ENCODE results near the gene ZNF132. TPM values are rescaled to one million over a fixed set of nuclear protein-coding genes. Genes with fewer than 3 reads are reported as not detected.
A peak's percentile ranks its signal among the peaks of the same experiment; 100 is the strongest.
"Not testable (repeated sequence)": the region's sequence is repeated elsewhere in the genome, so short reads cannot be mapped to it uniquely, and the experiment has no call there.

The ZNF132 gene
- total RNA-seq, 1 donor from 2014 or later, result 3.5 TPM

DNA sequence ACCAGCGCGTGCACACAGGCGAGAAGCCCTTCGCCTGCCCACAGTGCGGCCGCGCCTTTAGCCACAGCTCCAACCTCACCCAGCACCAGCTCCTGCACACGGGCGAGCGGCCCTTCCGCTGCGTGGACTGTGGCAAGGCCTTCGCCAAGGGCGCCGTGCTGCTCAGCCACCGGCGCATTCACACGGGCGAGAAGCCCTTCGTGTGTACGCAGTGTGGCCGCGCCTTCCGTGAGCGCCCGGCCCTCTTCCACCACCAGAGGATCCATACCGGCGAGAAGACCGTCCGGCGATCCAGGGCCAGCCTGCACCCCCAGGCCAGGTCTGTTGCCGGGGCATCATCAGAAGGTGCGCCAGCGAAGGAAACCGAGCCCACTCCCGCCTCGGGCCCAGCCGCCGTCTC lies 31.8 kb upstream of the ZNF132 start:
- Mint-ChIP-seq H3K9me3 (ENCODE audit: low read depth) (no peaks in the 10 kb centered on the region), H3K27me3 (no peaks in the 10 kb centered on the region), H3K4me1 (ENCODE audit: low read depth) (peaks cover 19% of the 10 kb centered on the region), H3K36me3 (ENCODE audit: insufficient read depth) (peaks cover 2% of the 10 kb centered on the region), H3K27ac (no peak overlapping the region), H3K4me3 (ENCODE audit: low read depth) (no peak overlapping the region)
- TF ChIP-seq, protein P1, sequence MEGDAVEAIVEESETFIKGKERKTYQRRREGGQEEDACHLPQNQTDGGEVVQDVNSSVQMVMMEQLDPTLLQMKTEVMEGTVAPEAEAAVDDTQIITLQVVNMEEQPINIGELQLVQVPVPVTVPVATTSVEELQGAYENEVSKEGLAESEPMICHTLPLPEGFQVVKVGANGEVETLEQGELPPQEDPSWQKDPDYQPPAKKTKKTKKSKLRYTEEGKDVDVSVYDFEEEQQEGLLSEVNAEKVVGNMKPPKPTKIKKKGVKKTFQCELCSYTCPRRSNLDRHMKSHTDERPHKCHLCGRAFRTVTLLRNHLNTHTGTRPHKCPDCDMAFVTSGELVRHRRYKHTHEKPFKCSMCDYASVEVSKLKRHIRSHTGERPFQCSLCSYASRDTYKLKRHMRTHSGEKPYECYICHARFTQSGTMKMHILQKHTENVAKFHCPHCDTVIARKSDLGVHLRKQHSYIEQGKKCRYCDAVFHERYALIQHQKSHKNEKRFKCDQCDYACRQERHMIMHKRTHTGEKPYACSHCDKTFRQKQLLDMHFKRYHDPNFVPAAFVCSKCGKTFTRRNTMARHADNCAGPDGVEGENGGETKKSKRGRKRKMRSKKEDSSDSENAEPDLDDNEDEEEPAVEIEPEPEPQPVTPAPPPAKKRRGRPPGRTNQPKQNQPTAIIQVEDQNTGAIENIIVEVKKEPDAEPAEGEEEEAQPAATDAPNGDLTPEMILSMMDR (IDR thresholded peaks at IDR 0.05; ENCODE audit: unreplicated experiment), result no peak
- no peak for DNase-seq (ENCODE audit: low spot score, unreplicated experiment)

DNA sequence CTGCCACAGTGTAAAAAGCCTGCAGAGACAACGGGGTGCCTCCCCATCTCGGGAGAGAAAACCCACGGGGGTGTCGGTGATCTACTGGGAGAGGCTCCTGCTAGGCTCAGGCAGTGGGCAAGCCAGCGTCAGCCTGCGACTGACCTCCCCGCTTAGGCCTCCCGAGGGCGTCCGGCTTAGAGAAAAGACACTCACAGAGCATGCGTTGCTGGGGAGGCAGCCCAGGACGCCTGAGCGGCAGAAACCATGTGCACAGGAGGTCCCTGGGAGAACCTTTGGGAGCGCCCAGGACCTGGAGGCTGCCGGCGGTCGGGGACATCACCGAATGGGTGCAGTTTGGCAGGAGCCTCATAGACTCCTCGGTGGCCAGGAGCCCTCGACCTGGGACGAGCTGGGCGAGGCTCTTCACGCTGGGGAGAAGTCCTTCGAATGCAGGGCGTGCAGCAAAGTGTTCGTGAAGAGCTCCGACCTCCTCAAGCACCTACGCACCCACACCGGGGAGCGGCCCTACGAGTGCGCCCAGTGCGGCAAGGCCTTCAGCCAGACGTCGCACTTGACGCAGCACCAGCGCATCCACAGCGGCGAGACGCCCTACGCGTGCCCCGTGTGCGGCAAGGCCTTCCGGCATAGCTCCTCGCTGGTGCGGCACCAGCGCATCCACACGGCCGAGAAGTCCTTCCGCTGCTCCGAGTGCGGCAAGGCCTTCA lies 31.0 kb upstream of the ZNF132 start:
- not testable (repeated sequence) for H3K4me3 Mint-ChIP-seq (ENCODE audit: low read depth); H3K27ac Mint-ChIP-seq; H3K9me3 Mint-ChIP-seq (ENCODE audit: low read depth); H3K36me3 Mint-ChIP-seq (ENCODE audit: insufficient read depth); H3K27me3 Mint-ChIP-seq; DNase-seq (ENCODE audit: low spot score, unreplicated experiment)
- H3K4me1 Mint-ChIP-seq (ENCODE audit: low read depth), result peaks cover 18% of the 10 kb centered on the region

DNA sequence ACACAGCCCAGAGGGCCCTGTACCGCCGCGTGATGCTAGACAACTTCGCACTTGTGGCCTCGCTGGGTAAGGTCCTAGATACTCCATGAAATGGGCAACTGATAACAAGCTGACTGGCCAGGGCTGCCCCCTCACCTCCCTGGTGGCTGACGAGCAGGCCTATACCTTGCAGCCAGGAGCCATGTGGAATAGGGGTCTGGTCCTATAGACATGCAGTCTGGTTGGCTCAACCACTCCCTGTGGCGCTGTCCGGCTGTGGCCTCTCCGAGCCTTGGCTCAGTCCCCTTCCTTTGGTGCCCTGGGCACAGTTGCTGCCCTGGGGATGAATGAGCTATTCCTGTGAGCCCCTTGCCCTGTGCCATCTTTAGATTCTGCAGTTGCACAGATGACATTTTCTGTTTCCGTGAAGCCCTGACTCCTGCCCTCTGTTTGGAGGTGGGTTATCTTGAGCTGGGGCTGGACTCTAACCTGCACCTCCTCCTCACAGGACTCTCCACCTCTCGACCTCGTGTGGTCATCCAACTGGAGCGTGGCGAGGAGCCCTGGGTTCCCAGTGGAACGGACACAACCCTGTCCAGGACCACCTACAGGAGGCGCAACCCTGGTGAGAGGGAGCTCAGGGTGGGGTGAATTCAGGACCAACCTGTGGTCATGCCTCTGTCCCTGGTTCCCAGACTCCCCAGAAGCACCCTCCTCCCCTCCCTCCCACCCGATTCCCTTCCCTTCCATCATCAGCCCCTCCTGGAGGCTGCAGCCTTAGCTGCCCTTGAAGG lies 29.5 kb upstream of the ZNF132 start:
- Mint-ChIP-seq H3K27ac (no peak overlapping the region), H3K9me3 (ENCODE audit: low read depth) (no peaks in the 10 kb centered on the region), H3K4me1 (ENCODE audit: low read depth) (peaks cover 15% of the 10 kb centered on the region), H3K27me3 (no peaks in the 10 kb centered on the region), H3K36me3 (ENCODE audit: insufficient read depth) (peaks cover 2% of the 10 kb centered on the region), H3K4me3 (ENCODE audit: low read depth) (peak overlapping the region; percentile 78)
- TF ChIP-seq, protein P1 (IDR thresholded peaks at IDR 0.05; ENCODE audit: unreplicated experiment), result no peak
- no peak for DNase-seq (ENCODE audit: low spot score, unreplicated experiment)

DNA sequence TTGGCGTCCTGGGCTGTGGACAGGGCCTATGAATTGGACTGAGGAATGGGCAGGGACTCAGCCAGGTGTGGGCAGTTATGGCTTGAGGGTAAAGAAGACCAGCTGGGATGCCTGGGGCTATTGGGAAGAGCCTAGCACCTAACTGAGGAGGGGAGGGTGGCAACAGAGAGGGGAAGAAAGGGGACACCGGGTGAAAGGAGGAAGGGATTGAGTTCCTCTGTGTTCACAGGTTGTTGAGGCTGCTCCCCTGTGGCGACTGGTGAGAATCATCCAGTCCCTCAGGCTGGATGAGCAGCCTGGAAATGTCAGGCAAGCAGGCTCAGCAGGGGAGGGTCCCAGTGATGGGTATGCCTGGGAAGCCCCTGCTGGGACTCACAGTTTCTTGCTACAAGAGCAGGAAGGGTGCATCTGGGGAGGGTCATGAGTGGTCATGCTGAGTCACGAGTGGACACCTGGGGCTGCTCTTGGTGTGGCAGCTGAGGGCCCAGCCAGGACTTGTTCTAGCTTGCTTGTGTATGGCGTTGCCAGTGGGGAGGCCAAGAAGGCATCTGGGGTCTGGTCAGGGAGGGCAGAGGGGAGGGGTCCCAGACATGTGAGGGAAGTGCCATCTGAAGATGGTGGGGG lies 28.4 kb upstream of the ZNF132 start:
- H3K36me3 Mint-ChIP-seq (ENCODE audit: insufficient read depth), result peaks cover 2% of the 10 kb centered on the region
- TF ChIP-seq, protein P1 (IDR thresholded peaks at IDR 0.05; ENCODE audit: unreplicated experiment), result no peak
- peak overlapping the region; percentile 88 for H3K27ac Mint-ChIP-seq
- peaks cover 15% of the 10 kb centered on the region for H3K4me1 Mint-ChIP-seq (ENCODE audit: low read depth)
- H3K9me3 Mint-ChIP-seq (ENCODE audit: low read depth), result no peaks in the 10 kb centered on the region
- H3K27me3 Mint-ChIP-seq, result no peaks in the 10 kb centered on the region
- peak overlapping the region; percentile 78 for H3K4me3 Mint-ChIP-seq (ENCODE audit: low read depth)
- DNase-seq (ENCODE audit: low spot score, unreplicated experiment), result no peak

DNA sequence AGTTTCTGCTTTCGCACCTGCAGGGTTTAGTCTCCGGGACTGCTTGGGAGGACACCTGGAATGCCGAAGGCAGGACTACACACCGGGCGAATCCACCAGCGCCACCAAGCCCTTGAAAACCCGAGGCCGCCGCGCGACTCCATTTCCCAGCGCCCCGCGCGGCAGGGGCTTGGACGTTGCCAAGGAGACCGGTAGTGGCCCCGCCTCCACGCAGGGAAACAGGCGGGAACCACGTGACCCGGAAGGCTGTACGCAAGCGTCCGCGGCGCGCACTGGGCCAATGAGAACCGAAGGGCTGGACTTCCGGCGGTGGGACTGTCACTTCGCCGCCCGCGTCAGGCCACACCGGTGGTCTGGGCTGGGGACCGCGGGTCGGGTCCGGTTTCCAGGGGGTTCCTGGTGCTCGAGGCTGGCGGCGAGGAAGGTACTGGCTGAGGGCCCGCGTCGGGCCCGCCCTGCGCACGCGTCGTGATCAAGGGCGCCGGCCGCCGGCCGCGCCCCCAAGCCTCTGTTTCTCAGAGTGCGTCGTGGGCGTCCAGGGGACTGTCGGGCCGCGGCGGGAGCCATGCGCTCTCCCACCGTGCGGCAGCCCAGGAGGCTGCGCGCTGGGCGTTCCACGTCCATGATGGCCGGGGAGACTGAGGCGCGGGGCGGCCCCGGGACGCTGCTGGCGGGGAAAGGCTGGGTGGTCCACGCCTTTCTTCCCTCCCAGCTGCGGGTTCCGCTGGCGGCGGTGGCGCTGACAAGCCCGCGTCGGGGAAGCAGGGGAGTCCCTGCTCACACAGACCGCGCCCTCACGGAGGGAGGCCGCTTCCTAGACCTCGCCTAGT lies 27.0 kb upstream of the ZNF132 start, which contains the start of gene ZNF324:
Gene ZNF324 (plus strand): TSS at position 321 of the 830 bp plus-strand sequence. CDS start 2,106 bp downstream, outside the sequence.
- TF ChIP-seq, protein P1 (IDR thresholded peaks at IDR 0.05; ENCODE audit: unreplicated experiment), result no peak
- no peaks in the 10 kb centered on the region for H3K27me3 Mint-ChIP-seq
- H3K4me1 Mint-ChIP-seq (ENCODE audit: low read depth), result peaks cover 19% of the 10 kb centered on the region
- no peaks in the 10 kb centered on the region for H3K9me3 Mint-ChIP-seq (ENCODE audit: low read depth)
- peaks cover 2% of the 10 kb centered on the region for H3K36me3 Mint-ChIP-seq (ENCODE audit: insufficient read depth)
- DNase-seq (ENCODE audit: low spot score, unreplicated experiment), result peak; percentile 96
- H3K27ac Mint-ChIP-seq, result peak within 1 kb of the TSS; percentile 82
- H3K4me3 Mint-ChIP-seq (ENCODE audit: low read depth), result peak within 1 kb of the TSS; percentile 78
